Inferior parietal cortex (tissue), 1 donor: ENCODE results near the gene VWA3B.
"Not testable (repeated sequence)": the region's sequence is repeated elsewhere in the genome, so short reads cannot be mapped to it uniquely, and the experiment has no call there.

Experiments
- DNase-seq: peaks from one replicate; pipeline ENCODE4 v3.0.0-alpha.2; 2016; ENCODE audit errors: extremely low spot score

The VWA3B gene

GRCh38 chr2:98253461-98254070 is 166.6 kb downstream of the VWA3B start:
- peak; percentile 62 for DNase-seq

GRCh38 chr2:98254504-98255059 is 167.6 kb downstream of the VWA3B start:
- DNase-seq, result no peak

GRCh38 chr2:98258906-98259305 is 171.9 kb downstream of the VWA3B start:
- DNase-seq, result no peak

GRCh38 chr2:98263362-98263761 is 176.4 kb downstream of the VWA3B start:
- DNase-seq, result no peak

GRCh38 chr2:98268225-98268624 is 181.3 kb downstream of the VWA3B start:
- DNase-seq, result not testable (repeated sequence)

- DNase-seq, result no peak
Observed at GRCh38 chr2:98269274-98269673, 182.3 kb downstream of the VWA3B start.

GRCh38 chr2:98269830-98270229 is 182.9 kb downstream of the VWA3B start:
- DNase-seq, result no peak

- no peak for DNase-seq
Observed at GRCh38 chr2:98277162-98277859, 190.3 kb downstream of the VWA3B start.

- DNase-seq, result no peak
Observed at GRCh38 chr2:98278074-98278473, 191.1 kb downstream of the VWA3B start.

GRCh38 chr2:98280376-98281102 is 193.6 kb downstream of the VWA3B start:
- no peak for DNase-seq

GRCh38 chr2:98281607-98282006 is 194.6 kb downstream of the VWA3B start:
- DNase-seq, result no peak

GRCh38 chr2:98282109-98282508 is 195.1 kb downstream of the VWA3B start:
- no peak for DNase-seq

- no peak for DNase-seq
Observed at GRCh38 chr2:98293030-98293429, 206.1 kb downstream of the VWA3B start.

GRCh38 chr2:98293931-98294687 is 207.1 kb downstream of the VWA3B start:
- no peak for DNase-seq

GRCh38 chr2:98294711-98295110 is 207.7 kb downstream of the VWA3B start:
- DNase-seq, result peak; percentile 19

GRCh38 chr2:98295275-98295674 is 208.3 kb downstream of the VWA3B start:
- no peak for DNase-seq

GRCh38 chr2:98295721-98296414 is 208.9 kb downstream of the VWA3B start:
- no peak for DNase-seq

GRCh38 chr2:98296440-98296839 is 209.5 kb downstream of the VWA3B start:
- no peak for DNase-seq

GRCh38 chr2:98297817-98298682 is 211.1 kb downstream of the VWA3B start:
- DNase-seq, result no peak

GRCh38 chr2:98298683-98299164 is 211.8 kb downstream of the VWA3B start:
- no peak for DNase-seq
